ENCODE results near the gene DICER1. TPM values are rescaled to one million over a fixed set of nuclear protein-coding genes. Genes with fewer than 3 reads are reported as not detected.
A peak's percentile ranks its signal among the peaks of the same experiment; 100 is the strongest.

DICER1 gene
- total RNA-seq, 1 donor from 2014 or later, result 43.6 TPM

DNA sequence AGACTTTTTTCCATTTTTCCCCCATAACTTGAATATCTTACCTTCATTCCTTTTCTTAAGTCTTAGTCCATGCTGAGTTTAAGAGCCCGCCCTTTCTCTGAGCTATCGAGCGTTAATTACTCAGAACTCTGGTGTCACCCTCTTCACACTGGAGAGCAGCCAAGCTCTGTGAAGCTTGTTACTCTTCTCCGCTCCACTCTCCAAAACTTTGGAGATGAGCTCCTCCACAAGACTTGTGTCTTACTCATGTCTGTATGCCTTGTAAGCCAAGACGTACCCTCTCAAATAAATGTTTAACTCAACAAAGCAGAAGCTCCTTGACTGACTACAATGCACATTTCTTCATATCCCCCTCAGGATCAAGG, 54.7 kb downstream of the DICER1 start:
- Histone ChIP-seq H3K36me3 (ENCODE audit: control insufficient read depth, insufficient read depth, low read length) (peaks cover 1% of the 10 kb centered on the region), H3K4me3 (ENCODE audit: low read depth, low read length) (no peak overlapping the region), H3K27me3 (ENCODE audit: control insufficient read depth, insufficient read depth, low read length) (no peaks in the 10 kb centered on the region)
- DNase-seq (ENCODE audit: low read depth), result no peak
- TF ChIP-seq, protein P1, sequence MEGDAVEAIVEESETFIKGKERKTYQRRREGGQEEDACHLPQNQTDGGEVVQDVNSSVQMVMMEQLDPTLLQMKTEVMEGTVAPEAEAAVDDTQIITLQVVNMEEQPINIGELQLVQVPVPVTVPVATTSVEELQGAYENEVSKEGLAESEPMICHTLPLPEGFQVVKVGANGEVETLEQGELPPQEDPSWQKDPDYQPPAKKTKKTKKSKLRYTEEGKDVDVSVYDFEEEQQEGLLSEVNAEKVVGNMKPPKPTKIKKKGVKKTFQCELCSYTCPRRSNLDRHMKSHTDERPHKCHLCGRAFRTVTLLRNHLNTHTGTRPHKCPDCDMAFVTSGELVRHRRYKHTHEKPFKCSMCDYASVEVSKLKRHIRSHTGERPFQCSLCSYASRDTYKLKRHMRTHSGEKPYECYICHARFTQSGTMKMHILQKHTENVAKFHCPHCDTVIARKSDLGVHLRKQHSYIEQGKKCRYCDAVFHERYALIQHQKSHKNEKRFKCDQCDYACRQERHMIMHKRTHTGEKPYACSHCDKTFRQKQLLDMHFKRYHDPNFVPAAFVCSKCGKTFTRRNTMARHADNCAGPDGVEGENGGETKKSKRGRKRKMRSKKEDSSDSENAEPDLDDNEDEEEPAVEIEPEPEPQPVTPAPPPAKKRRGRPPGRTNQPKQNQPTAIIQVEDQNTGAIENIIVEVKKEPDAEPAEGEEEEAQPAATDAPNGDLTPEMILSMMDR (IDR thresholded peaks at IDR 0.05; ENCODE audit: insufficient read depth, low read length, poor library complexity, severe bottlenecking), result no peak

DNA sequence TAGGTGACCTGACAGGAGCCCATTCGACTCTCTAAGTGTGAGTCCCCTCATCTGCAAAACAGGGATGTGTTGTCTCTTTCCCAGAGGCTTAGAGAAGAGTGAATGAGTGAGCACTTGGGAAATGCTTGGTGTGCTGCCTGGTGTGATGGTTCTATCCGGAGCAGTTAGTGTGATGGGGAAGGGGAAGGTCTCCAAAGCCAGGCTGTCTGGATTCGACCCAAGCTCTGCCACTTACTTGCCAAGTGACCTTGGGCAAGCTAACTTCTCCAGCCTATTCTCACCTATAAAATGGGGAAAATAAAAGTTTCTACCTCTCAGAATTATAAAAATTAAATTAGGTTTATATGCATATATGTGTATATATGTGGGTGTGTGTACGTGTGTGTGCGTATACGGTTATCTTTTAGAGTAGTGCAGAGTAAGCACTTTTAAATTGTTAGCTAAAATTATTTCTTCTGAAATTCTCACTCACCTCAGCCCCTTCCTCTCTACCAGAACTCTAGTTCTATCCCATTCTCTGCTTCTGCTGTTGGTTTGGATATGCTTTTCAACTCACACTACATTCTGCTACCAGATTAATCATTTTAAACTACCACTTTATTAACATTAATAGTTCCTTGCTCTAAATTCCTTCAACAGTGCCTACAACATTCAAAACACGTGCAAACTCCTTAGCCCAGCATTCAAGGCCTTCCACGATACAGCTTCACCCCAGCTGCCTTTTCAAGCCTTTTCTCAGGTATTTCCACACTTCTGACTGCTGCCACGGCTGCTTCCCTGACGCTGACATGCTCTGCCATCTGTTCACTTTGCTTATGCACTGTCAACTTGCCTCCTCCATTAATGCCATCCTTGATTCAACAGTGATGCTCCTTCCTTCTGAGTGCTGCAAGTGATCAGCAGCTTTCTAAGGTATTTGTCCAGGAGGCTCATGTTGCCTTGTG, 55.3 kb downstream of the DICER1 start:
- peaks cover 1% of the 10 kb centered on the region for H3K36me3 ChIP-seq (ENCODE audit: control insufficient read depth, insufficient read depth, low read length)
- TF ChIP-seq, protein P1 (IDR thresholded peaks at IDR 0.05; ENCODE audit: insufficient read depth, low read length, poor library complexity, severe bottlenecking), result no peak
- DNase-seq (ENCODE audit: low read depth), result no peak
- H3K4me3 ChIP-seq (ENCODE audit: low read depth, low read length), result no peak overlapping the region
- no peaks in the 10 kb centered on the region for H3K27me3 ChIP-seq (ENCODE audit: control insufficient read depth, insufficient read depth, low read length)

DNA sequence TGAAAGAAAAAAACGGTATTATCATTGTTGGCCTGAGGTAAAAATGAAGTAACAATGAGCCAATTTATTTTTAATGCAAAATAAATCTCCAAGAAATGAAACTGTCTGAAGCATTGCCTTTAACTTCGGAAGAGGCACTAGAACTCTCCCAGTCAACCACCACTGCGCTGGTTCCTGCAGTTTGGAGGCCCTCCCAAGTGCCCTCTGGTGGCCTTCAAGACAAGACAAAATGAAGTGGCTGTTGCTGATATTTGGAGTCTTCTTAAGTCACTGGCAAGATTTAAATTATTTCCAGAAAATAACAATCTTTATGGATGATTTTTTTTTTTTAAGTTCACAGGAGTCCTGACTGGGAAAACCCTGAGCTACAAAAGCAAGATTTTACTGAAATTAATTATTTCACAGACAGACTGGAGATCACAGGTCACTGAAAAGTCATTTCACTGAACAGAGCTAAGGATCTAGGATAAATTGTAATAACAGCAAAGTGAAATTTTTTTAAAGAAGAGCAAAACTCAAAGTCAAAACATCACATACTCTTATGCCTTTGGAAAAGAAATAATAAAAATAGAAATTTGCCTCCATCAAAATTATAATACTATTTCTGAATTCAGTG, 58.2 kb downstream of the DICER1 start:
- TF ChIP-seq, protein P1 (IDR thresholded peaks at IDR 0.05; ENCODE audit: insufficient read depth, low read length, poor library complexity, severe bottlenecking), result peak; percentile 57
- H3K27me3 ChIP-seq (ENCODE audit: control insufficient read depth, insufficient read depth, low read length), result no peaks in the 10 kb centered on the region
- H3K4me3 ChIP-seq (ENCODE audit: low read depth, low read length), result no peak overlapping the region
- H3K36me3 ChIP-seq (ENCODE audit: control insufficient read depth, insufficient read depth, low read length), result no peaks in the 10 kb centered on the region
- no peak for DNase-seq (ENCODE audit: low read depth)

DNA sequence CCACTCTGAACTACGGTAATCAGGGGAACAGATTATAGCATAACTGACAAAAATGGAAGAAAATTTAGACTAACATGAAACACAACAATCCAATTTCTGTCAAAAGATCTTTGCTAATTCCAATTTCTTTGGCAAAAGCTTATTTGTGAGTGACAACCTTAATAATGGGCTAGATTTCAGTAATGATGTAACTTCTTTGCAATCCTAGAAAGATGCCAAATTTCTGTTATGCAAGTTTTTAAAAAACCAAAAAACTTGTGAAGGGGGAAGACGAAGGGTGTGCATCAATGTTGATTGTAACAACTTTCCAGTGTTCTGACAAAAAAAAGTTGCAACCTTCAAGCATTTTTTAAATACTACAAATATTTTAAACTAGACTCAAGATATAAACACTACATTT, 59.9 kb downstream of the DICER1 start:
- TF ChIP-seq, protein P1 (IDR thresholded peaks at IDR 0.05; ENCODE audit: insufficient read depth, low read length, poor library complexity, severe bottlenecking), result no peak
- no peak overlapping the region for H3K4me3 ChIP-seq (ENCODE audit: low read depth, low read length)
- H3K27me3 ChIP-seq (ENCODE audit: control insufficient read depth, insufficient read depth, low read length), result no peaks in the 10 kb centered on the region
- DNase-seq (ENCODE audit: low read depth), result no peak
- no peaks in the 10 kb centered on the region for H3K36me3 ChIP-seq (ENCODE audit: control insufficient read depth, insufficient read depth, low read length)

DNA sequence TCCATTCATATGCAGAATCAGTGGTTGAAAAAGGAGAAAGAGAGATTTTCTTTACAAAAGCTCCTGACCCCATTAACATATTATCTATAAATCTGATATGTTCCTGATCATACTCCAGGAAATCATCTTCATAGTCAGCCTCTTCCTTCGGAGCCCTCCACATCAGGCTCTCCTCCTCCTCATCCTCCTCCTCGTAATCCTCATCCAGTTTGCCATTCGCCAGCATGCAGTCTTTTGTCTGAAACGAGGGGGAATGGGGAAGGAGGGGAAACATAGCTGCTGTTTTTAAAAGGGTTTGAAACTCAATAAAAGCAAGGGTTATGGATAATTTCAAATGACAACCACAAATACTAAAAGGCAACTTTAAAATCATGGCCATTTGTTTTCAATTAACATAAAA, 60.9 kb downstream of the DICER1 start:
- H3K36me3 ChIP-seq (ENCODE audit: control insufficient read depth, insufficient read depth, low read length), result no peaks in the 10 kb centered on the region
- no peak overlapping the region for H3K4me3 ChIP-seq (ENCODE audit: low read depth, low read length)
- TF ChIP-seq, protein P1 (IDR thresholded peaks at IDR 0.05; ENCODE audit: insufficient read depth, low read length, poor library complexity, severe bottlenecking), result no peak
- no peaks in the 10 kb centered on the region for H3K27me3 ChIP-seq (ENCODE audit: control insufficient read depth, insufficient read depth, low read length)
- no peak for DNase-seq (ENCODE audit: low read depth)
